GM21528 (cell line): ENCODE data around the gene CORT.
A peak's percentile ranks its signal among the peaks of the same experiment; 100 is the strongest.
"Not testable (repeated sequence)": the region's sequence is repeated elsewhere in the genome, so short reads cannot be mapped to it uniquely, and the experiment has no call there.

Experiments
- ATAC-seq: cut with Tn5 transposase; IDR thresholded peaks from one replicate; pipeline ENCODE4 v1.9.1; 2021; ENCODE audit warnings: mild to moderate bottlenecking, moderate library complexity; ENCODE audit not compliant: unreplicated experiment, low FRiP score

Gene CORT, protein sequence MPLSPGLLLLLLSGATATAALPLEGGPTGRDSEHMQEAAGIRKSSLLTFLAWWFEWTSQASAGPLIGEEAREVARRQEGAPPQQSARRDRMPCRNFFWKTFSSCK

DNA sequence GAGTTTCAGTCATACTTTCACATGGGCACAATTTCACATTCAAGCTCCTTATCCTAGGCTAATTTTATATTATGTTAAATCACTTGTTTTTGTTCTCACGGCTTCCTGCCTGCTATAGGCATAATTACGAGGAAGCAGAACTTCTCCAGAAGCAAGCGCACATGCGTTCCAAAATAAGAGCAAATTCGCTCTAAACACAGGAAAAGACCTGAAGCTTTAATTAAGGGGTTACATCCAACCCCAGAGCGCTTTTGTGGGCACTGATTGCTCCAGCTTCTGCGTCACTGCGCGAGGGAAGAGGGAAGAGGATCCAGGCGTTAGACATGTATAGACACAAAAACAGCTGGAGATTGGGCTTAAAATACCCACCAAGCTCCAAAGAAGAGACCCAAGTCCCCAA, at the start of gene CORT:
Gene CORT, plus strand, starts transcription at position 281 of the 400 bp plus-strand sequence. CDS start 193 bp downstream, outside the sequence.
- ATAC-seq: no peak

DNA sequence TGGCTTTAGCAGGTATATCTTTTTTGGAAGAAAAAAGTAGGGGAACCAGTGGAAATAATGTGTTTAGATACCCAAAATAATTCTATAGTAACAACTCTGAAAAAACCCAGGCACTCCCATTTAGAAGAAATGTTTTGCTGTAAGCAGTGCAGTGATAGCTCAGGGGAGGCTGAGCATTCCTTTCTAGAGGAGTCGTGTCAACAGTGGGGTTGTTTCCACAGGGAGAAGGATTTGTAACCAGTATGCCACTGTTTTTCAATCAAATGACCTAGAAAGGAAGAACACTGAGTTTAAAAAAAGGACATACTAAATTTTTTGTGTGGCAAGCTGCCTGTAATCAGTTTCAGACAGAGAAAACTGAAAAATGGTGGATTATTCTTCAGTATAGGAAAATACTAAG, 48.5 kb upstream of the CORT start:
- no peak for ATAC-seq

DNA sequence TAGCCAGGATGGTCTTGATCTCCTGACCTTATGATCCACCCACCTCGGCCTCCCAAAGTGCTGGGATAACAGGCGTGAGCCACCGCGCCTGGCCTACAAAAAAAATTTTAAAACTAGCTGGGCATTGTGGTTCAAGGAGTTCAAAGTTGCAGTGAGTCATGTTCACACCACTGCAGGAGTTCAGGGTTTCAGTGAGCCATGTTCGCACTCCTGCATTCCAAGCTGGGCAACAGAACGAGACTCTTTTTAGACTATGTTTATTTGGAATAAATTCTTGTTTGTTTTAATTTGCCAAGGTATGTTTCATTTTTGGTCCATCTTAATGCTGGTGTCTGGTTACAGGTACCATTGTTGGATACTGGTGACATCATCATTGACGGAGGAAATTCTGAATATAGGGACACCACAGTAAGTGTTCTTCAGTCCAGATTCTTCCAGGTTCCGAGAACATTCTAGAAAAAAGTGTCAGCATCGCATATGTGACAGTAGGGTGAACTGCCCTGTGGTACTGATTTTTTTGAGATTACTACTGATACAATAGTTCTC, 47.0 kb upstream of the CORT start:
- ATAC-seq: no peak

DNA sequence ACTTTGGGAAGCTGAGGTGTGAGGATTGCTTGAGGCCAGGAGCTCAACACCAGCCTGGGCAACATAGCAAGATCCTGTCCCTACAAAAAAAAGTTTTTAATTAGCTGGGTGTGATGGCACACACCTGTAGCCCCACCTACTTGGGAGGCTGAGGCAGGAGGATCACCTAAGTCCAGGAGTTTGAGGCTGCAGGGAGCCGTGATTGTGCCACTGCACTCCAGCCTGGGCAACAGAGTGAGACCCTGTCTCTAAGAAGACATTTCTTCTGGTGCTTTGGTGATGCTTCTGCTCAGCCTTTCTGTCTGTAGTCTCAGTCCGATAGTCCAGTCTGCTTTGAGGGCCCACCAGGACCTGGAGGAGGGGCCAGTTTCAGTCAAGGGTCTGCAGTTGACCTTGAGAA, 42.6 kb upstream of the CORT start:
- no peak for ATAC-seq

DNA sequence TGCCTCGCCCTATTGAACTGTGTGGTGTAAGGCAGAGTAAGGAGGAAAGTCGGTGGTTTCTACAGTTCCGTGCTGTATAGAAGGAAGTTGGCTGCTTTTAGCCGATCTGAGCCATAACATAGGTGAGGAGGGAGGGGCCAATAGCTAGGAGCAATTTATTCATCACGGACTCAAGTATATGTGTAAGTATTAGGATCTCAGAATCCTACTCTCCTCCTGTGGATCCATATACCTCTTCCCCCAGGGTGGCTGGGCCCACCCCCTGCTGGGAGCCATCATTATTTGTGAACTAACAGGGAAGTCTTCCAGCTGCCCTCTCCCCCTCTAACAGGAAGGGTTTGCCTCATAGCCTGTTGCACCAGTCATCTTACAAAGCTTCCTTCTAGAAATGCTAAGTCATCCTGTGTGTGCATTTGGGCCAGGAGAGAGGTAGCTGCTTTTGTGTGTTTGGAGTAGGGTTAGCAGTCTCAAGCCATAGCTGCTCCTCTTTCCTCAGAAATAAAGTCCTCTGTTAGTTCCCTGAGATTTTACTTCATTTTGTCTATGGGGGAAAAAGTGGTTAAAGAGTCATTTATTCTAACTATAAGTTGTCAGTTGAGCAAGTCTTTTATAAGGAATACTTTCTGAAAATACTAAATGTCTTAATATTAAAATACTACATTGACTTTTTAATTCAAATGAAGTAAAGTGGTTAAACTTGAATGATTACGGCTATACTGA, 34.5 kb upstream of the CORT start:
- no peak for ATAC-seq

DNA sequence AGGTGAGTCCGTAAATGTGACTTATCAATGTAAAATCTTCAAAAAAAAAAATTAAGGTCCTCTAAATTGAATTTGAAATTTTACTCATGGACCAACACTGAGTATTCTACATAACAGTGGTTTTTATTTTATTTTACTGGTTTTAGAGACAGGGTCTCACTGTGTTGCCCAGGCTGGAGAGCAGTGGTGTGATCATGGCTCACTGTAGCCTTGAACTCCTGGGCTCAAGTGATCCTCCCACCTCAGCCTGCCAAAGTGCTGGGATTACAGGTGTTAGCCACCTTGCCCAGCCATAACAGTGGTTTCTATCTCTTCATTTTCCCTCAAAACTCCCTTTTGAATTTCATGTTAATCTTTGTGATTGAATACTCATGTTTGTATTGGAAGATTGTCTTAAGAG, 33.9 kb upstream of the CORT start:
- ATAC-seq: not testable (repeated sequence)

DNA sequence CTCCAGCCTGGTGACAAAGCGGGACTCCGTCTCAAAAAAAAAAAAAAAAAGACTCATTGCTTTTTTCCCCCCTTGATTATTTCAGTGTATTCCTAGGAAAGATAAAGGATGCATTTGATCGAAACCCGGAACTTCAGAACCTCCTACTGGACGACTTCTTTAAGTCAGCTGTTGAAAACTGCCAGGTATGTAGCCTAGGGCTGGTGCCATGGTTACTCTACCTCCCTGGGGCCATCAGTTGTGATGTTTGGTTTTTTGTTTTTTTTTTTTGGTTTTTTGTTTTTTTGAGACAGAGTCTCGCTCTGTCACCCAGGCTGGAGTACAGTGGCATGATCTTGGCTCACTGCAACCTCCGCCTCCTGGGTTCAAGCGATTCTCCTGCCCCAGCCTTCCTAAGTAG, 31.1 kb upstream of the CORT start:
- ATAC-seq: not testable (repeated sequence)

DNA sequence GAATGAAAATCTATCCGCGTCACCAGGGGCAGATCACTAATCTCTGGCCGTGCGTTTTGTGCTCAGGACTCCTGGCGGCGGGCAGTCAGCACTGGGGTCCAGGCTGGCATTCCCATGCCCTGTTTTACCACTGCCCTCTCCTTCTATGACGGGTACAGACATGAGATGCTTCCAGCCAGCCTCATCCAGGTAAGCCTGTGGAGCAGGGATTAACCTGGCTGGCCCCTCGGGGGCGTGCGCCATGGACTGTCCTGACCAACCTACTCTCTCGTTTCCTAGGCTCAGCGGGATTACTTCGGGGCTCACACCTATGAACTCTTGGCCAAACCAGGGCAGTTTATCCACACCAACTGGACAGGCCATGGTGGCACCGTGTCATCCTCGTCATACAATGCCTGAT, 30.5 kb upstream of the CORT start:
- no peak for ATAC-seq

DNA sequence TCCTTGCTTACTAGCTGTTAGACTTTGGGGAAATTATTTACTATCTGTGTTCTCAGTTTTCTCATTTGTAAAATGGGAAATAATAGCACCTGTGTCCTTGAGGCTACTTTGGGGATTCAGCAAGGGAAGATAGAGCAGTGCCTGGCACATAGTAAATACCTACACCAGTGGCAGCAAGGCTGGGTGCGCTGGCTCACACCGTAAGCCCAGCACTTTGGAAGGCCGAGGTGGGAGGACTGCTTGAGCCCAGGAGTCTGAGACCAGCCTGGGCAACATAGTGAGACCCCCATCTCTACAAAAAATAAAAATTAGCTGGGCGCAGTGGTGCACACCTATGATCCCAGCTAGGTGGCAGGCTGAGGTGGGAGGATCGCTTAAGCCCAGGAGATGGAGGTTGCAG, 28.2 kb upstream of the CORT start:
- no peak for ATAC-seq

DNA sequence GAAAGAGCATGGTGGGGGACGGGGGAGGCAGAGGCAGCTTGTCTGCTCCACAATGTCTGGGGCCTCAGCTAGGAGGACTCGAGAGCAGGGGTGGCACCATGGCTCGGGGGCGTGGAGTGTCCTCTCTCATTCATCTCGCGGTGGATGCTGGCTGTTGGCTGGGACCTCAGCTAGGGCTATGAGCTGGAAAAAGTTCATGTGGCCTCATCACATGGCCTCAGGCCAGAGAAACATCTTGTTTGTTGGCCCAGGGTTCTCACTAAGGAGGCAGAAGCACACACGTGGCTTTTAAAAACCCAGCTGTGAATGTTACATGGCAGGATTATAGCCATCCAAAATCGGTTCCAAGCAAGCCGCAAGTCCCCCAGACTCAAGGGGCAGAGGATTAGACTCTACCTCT, 25.8 kb upstream of the CORT start:
- no peak for ATAC-seq

DNA sequence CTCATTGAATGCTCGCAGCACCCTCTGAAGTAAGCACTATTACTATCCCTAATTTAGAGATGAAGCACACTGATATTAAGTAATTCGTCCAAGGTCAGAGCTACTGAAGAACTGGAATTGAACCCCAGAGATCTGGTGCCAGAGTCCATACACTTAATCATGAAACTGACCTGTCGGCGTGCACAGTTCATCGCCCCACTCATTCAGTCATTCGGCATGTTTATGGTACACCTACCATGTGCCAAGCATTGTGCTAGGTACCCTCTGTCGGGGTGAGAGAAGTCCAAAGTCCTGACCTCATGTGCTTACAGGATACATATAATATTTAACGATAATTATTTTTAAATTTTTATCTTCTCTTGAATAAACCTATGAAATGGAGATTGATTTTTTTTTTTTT, 25.2 kb upstream of the CORT start:
- no peak for ATAC-seq

DNA sequence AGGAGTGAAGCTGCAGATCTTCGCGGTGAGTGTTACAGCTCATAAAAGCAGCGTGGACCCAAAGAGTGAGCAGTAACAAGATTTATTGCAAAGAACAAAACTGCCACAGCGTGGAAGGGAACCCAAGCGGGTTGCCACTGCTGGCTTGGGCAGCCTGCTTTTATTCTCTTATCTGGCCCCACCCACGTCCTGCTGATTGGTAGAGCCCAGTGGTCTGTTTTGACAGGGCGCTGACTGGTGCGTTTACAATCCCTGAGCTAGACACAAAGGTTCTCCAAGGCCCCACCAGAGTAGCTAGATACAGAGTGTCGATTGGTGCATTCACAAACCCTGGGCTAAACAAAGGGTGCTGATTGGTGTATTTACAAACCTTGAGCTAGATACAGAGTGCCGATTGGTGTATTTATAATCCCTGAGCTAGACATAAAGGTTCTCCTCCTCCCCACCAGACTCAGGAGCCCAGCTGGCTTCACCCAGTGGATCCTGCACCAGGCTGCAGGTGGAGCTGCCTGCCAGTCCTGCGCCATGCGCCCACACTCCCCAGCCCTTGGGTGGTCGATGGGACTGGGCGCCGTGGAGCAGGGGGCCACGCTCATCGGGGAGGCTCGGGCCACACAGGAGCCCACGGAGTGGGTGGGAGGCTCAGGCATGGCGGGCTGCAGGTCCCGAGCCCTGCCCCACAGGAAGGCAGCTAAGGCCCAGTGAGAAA, 23.9 kb upstream of the CORT start:
- not testable (repeated sequence) for ATAC-seq

DNA sequence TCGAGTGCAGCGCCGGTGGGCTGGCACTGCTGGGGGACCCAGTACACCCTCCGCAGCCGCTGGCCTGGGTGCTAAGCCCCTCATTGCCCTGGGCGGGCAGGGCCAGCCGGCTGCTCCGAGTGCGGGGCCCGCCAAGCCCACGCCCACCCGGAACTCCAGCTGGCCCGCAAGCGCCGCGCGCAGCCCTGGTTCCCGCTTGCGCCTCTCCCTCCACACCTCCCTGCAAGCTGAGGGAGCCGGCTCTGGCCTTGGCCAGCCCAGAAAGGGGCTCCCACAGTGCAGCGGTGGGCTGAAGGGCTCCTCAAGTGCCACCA, 23.3 kb upstream of the CORT start:
- not testable (repeated sequence) for ATAC-seq

DNA sequence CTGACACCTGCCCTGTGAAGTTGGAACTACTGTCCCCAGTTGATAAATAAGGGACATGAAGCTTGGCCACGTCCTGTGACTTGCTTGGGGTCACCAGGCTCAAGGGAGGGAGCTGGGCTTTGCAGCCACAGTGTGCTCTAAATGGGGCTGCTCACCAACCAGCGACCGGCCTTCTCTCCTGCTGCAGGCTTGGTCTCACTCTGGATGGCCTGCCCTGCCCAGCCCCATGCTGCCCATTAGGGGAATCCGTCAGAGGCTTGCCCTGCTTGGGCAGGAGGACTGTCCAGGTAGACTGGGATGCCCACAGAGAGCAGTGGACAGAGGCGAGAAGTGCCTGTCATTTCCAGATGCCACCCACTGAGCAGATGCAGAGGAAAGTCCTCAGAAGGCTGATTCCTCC, 20.8 kb upstream of the CORT start:
- no peak for ATAC-seq

DNA sequence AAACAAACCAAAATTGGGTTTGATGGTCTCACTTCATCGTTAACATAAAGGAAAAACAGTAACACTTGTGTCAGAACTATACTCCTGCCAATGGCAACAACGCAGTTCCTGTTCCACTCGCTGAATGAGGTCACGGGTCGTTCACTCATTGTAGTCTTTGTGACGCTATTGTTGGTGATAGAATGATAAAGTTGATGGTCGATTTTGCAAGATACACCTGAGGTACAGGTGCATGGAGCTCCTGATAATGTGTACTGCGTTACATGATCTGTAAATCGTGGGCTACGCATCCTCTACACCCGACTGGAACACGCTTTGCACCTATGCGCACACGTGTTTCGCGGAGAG, 20.0 kb upstream of the CORT start:
- no peak for ATAC-seq

DNA sequence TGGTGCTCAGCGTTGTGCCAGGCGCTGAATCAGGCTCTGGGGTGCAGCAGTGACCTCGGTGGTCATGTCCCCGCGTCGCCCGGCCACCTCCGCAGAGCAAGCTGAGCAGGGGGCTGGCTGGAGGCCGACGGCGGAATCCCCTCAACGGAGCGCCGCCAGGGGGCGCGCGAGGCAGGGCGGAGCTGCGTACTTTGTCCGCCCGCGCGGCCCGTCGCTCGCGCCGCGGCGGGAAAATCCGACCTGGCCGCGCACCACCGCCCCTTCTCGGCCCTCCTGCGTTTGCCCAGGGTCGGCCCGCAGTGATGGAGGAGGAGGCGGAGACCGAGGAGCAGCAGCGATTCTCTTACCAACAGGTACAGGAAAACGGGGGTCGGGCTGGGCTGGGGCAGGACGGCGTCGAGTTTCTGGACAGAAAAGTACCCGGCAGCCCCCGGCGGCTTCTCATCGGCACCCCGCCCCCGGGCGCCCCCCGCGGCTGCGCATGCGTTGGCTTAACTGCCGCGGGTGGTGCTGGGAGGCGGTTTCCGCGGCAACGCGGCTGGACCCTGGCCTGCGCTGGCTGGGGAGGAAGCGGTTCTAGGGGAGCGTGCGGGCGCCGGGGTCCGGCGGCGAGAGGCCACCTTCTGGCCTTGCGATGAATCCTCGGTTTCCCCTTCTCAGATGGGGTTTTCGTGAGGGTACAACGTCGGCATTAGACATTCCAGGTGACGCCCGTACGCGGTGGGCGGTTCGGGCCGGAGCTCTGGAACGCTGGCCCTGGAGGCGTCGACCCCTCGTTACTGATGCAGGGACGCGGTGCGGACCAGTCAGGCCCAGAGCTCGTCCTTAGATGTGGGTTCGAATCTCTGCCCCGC, 19.4 kb upstream of the CORT start, which contains the start of gene CENPS:
Gene CENPS, plus strand, starts transcription at position 218 of the 854 bp plus-strand sequence. Its CDS starts 85 bp downstream, at position 303.
- peak; percentile 80 for ATAC-seq

DNA sequence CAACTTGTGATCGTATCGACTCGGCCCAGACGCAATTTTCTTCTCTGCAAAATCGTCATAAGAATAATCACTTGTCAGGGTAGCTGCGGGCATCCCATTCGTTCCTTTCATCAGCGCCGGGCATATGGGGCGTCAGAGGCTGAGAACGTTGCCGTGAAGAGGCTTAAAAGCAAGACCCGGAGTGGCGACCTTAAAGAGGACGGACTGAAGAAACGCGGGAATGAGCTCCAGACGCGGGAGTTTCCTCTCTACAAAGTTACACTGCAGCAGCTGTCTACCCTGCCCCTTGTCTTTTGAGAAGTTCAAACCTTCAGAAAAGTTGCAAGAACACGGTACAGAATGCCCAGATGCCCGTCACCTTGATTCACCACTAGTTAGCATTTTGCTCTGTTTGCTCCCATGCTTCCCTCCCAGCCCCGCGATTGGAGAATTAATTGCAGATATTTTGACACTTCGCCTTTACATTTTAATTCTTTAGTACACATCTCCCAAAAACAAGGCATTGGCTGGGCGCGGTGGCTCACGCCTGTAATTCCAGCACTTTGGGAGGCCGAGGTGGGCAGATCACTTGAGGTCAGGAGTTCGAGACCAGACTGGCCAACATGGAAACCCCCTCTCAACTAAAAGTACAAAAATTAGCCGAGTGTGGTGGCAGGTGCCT, 18.6 kb upstream of the CORT start:
- no peak for ATAC-seq

DNA sequence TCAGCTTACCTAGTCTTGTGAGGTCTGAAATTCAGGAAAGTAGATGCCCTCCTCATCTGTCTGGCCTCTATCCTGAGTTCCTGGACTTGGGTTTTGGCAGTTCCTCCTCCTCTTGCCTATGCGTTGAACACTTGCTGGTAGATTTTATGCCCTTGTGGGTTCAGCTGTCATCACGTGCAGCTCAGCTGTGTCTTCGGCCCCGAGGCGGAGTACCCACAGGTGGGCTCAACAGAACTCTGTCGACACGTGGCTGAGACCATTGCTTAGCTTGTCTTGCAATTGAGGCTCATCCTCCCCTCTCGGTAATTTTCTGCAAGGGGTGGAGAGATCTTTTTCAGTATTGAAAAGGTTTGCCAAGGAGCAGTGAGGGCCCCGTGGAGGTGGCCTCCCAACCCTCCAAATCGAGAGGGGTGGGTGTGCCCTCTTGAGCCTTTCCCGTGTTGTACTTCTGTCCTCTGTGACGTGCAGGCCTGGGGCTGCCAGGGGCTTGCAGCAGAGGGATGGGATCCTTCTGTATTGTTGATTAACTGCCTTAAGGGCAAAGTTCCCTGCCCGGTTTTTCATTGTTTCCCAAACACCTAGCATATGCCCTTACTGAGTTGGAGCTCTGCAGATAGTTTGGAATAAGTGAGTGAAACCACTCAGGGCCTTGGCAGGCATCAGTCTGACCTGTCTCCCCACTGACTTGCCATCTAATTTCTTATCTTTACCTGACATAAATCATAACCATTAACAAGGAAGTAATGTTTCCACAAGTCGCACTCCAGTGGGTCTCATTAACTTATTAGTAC, 16.7 kb upstream of the CORT start:
- no peak for ATAC-seq

DNA sequence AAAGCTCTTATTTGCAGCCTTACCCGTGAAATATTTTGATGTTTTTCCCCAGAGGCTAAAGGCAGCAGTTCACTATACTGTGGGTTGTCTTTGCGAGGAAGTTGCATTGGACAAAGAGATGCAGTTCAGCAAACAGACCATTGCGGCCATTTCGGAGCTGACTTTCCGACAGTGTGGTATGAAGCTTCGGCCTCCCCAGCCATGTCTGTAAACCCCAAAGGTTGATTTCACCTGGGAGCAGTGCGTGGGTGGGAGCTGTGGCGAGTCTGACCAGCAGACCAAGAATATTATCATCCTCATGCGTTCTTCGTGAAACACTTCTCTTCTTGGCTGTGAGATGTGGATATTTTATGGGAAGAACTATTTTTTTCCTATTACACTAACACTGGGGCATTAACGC, 16.0 kb upstream of the CORT start:
- no peak for ATAC-seq

DNA sequence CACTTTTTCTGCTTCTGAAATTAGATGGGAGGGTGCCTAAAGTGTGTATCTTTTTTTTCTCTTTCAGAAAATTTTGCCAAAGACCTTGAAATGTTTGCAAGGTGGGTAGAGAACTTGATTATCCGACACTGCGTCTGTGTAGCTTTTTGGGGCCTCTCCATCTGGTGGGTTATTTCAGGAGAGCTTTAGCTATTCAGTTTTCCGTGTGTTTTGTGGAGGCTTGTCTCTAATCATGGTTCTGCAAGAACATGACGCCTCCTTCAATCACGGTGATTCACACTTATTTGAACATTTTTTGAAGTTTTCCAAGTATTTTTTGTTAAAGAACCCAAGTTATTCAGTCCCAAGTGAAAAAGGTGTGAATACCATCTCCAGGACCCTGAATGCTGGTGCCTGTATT, 15.2 kb upstream of the CORT start:
- no peak for ATAC-seq
